Karpas-422 (cell line): ENCODE results near the gene SIN3B. TPM values are rescaled to one million over a fixed set of nuclear protein-coding genes. Genes with fewer than 3 reads are reported as not detected.

Experiments used
- DNase-seq: peaks from one replicate; pipeline ENCODE4 v3.0.0-alpha.2; 2015
- H2AFZ ChIP-seq: fragments of 200-600 bp; sonication (generic); 2 replicates; pipeline ENCODE4 v1.6.1; 2014; ENCODE audit warnings: antibody characterized with exemption, low read length, mixed read lengths
- H3K27ac ChIP-seq: fragments of 200-600 bp; sonication (generic); 2 replicates; pipeline ENCODE4 v1.5.1; 2014; ENCODE audit warnings: mild to moderate bottlenecking, low read length, moderate library complexity
- H3K27me3 ChIP-seq: fragments of 200-600 bp; sonication (generic); 2 replicates; pipeline ENCODE4 v1.6.1; 2014; ENCODE audit warnings: low read length, mixed read lengths
- H3K36me3 ChIP-seq: fragments of 200-600 bp; sonication (generic); 2 replicates; pipeline ENCODE4 v1.6.1; 2014; ENCODE audit warnings: low read length, mixed read lengths; ENCODE audit not compliant: insufficient read depth
- H3K4me1 ChIP-seq: fragments of 200-600 bp; sonication (generic); 2 replicates; pipeline ENCODE4 v1.6.1; 2014; ENCODE audit warnings: mild to moderate bottlenecking, low read length, mixed read lengths
- H3K4me2 ChIP-seq: fragments of 200-600 bp; sonication (generic); 2 replicates; pipeline ENCODE4 v1.6.1; 2014; ENCODE audit warnings: low read length, low read depth, mild to moderate bottlenecking; ENCODE audit not compliant: poor library complexity, severe bottlenecking
- H3K4me3 ChIP-seq: fragments of 200-600 bp; sonication (generic); 2 replicates; pipeline ENCODE4 v1.5.1; 2014; ENCODE audit warnings: mild to moderate bottlenecking, antibody characterized with exemption, low read length, mixed read lengths
- H3K79me2 ChIP-seq: fragments of 200-600 bp; sonication (generic); 2 replicates; pipeline ENCODE4 v1.6.1; 2014; ENCODE audit warnings: mild to moderate bottlenecking, low read length, mixed read lengths
- H3K9ac ChIP-seq: fragments of 200-600 bp; sonication (generic); 2 replicates; pipeline ENCODE4 v1.6.0; 2014; ENCODE audit warnings: low read length
- H3K9me2 ChIP-seq: fragments of 200-600 bp; sonication (generic), shearing (Covaris generic); replicated peaks from 2 replicates; pipeline ENCODE4 v1.6.0; 2014; ENCODE audit warnings: mild to moderate bottlenecking, low read length, moderate library complexity; ENCODE audit not compliant: insufficient read depth
- H3K9me3 ChIP-seq: fragments of 300-700, 200-600 bp; sonication (generic); 2 replicates; pipeline ENCODE4 v1.6.1; 2014; ENCODE audit warnings: low read length, mixed read lengths
- H4K20me1 ChIP-seq: fragments of 200-600 bp; sonication (generic); 2 replicates; pipeline ENCODE4 v1.6.1; 2014; ENCODE audit warnings: mild to moderate bottlenecking, antibody characterized with exemption, low read length, low read depth; ENCODE audit not compliant: insufficient read depth
- total RNA-seq: library from RNA; depleted of rRNA; stranded (reverse); fragments of >200 nt; shearing (Covaris generic); gene quantifications from 2 replicates; pipeline ENCODE4 v1.2.3, GENCODE V29; 2014; ENCODE audit warnings: low replicate concordance

SIN3B gene
- total RNA-seq, 1 experiment from 2014 or later = 19.4 TPM

DNA sequence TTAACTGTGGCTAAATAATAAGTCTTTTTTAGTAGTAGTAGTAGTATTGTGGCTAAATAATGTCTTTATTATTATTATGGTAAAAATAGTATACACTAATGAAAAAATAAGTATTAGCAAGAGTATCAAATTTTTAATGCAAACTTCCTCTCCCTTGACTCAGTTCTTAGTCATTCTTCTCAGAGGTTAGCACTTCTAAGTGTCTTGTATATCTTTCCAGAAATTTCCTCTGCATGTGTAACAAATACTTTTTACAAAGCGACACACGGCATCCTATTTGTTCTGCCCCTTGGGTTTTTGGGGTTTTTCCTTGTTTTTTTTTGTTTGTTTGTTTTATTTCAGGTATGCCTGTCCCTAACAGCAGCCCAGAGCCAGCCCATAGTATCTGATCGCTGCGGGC is 20.9 kb downstream of the SIN3B start:
- Histone ChIP-seq H3K9ac (no peak overlapping the region), H3K36me3 (no peaks in the 10 kb centered on the region; the same call in 1 of the 2 replicates), H3K79me2 (no peaks in the 10 kb centered on the region), H3K27ac (no peak overlapping the region), H4K20me1 (no peaks in the 10 kb centered on the region), H3K4me2 (no peak overlapping the region), H3K4me1 (no peaks in the 10 kb centered on the region), H3K9me2 (no peaks in the 10 kb centered on the region), H2AFZ (no peak overlapping the region), H3K27me3 (no peaks in the 10 kb centered on the region), H3K4me3 (no peak overlapping the region), H3K9me3 (no peaks in the 10 kb centered on the region)
- DNase-seq = no peak

DNA sequence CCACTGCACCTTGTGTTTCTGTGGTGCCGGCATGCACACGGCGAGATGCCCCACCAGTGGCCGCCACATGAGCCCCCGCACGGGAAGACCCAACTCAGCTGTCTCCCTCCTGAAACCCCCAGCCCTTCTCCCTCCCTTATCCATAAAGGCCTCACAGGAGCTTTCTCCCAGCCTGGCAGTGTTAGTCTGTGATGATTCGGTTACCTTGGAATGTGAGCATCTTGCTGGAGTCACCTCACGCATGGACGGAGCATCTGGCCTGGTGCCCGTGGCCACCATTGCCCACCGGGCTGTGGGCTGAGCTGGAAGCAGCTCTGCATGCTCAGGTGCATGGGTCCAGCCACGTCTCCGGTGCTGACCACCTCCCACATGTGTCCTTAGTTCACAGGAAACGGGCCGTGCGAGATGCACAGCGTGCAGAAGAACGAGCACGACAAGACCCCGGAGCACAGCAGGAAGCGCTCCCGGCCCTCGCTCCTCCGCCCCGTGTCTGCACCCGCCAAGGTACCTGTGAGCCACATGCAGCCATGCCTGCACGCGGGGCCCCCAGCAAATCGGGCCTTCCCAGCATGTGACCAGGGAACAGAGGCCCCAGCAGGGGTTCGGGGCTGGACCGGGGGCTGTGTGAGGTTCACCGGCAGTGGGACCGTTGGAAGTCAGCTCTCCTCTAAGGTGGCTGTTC is 22.0 kb downstream of the SIN3B start:
- H3K27me3 ChIP-seq = no peaks in the 10 kb centered on the region
- no peaks in the 10 kb centered on the region for H3K4me1 ChIP-seq
- no peak overlapping the region for H3K27ac ChIP-seq
- no peak overlapping the region for H2AFZ ChIP-seq
- H3K4me2 ChIP-seq = no peak overlapping the region
- H3K4me3 ChIP-seq = no peak overlapping the region
- DNase-seq = no peak
- no peaks in the 10 kb centered on the region for H4K20me1 ChIP-seq
- H3K79me2 ChIP-seq = no peaks in the 10 kb centered on the region
- H3K36me3 ChIP-seq = no peaks in the 10 kb centered on the region; the same call in 1 of the 2 replicates
- H3K9me3 ChIP-seq = no peaks in the 10 kb centered on the region
- no peak overlapping the region for H3K9ac ChIP-seq
- H3K9me2 ChIP-seq = no peaks in the 10 kb centered on the region

DNA sequence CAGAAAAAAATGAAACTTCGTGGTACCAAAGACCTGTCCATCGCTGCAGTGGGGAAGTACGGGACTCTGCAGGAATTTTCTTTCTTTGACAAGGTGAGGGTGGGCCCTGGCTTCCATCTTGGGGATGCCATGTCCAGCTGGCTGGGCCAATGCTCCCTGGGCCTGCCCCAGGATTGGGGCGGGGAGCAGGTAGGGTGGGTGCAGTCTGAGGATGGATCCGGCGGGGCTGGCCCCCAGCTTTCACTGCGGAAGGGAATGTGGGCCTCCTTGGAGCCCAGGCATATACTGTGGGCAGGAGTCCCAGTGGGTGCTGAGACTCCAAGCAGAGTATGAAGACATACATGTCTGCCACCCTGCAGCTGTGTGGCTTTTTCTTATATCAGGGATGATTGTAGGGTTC is 23.9 kb downstream of the SIN3B start:
- no peaks in the 10 kb centered on the region for H3K9me3 ChIP-seq
- H2AFZ ChIP-seq = no peak overlapping the region
- no peak overlapping the region for H3K27ac ChIP-seq
- H4K20me1 ChIP-seq = no peaks in the 10 kb centered on the region
- H3K27me3 ChIP-seq = no peaks in the 10 kb centered on the region
- H3K4me2 ChIP-seq = no peak overlapping the region
- DNase-seq = no peak
- no peak overlapping the region for H3K4me3 ChIP-seq
- no peaks in the 10 kb centered on the region for H3K9me2 ChIP-seq
- no peaks in the 10 kb centered on the region; the same call in 1 of the 2 replicates for H3K36me3 ChIP-seq
- H3K4me1 ChIP-seq = no peaks in the 10 kb centered on the region
- no peaks in the 10 kb centered on the region for H3K79me2 ChIP-seq
- no peak overlapping the region for H3K9ac ChIP-seq

DNA sequence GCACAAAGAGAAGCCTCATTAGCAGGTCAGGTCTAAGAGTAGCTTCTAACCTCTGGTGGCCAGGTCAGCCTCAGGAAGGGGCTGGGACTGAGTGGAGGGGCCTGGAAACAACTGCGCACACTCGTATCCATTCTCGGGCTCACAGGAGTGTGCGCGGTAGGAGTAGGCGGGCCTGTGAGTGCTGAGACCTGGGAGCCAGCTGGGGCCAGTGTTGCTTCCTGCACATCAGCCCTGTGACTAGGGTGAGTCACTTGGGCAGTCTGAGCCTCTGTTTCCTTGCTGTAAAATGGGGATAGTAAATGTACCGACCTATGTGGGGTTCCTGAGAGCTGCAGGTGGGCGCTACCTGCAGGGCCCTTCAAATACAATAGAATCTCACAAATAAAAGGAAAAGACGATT is 26.9 kb downstream of the SIN3B start:
- no peak for DNase-seq
- Histone ChIP-seq H3K4me1 (no peaks in the 10 kb centered on the region), H4K20me1 (no peaks in the 10 kb centered on the region), H3K27me3 (no peaks in the 10 kb centered on the region), H3K27ac (no peak overlapping the region), H3K9me3 (no peaks in the 10 kb centered on the region), H3K9ac (no peak overlapping the region), H3K4me3 (no peak overlapping the region), H3K9me2 (no peaks in the 10 kb centered on the region), H3K4me2 (no peak overlapping the region), H3K36me3 (no peaks in the 10 kb centered on the region; the same call in 1 of the 2 replicates), H2AFZ (no peak overlapping the region), H3K79me2 (no peaks in the 10 kb centered on the region)

DNA sequence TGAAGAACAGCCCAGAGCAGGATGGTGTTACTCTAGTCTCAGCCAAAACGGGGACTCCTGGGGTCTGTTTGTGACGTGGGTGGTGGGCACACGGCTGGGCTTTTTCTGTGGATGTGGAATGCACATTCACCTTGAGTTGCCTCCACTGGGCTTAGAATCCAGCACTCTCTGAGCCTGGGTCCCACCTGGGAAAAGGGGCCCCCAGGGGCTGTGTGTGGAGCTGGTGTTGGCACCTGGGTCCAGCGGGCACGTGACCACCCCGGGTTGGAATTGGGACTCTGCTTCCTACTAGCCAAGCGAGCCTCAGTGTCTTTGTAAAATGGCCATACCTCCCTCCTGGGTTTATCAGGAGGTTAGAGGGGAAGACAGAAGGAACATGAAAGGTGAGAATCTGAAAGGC is 30.4 kb downstream of the SIN3B start:
- no peak overlapping the region for H3K9ac ChIP-seq
- no peak overlapping the region for H3K4me2 ChIP-seq
- no peaks in the 10 kb centered on the region for H3K27me3 ChIP-seq
- H2AFZ ChIP-seq = no peak overlapping the region
- no peak for DNase-seq
- no peak overlapping the region for H3K27ac ChIP-seq
- H3K4me3 ChIP-seq = no peak overlapping the region
- no peaks in the 10 kb centered on the region for H3K9me2 ChIP-seq
- H3K4me1 ChIP-seq = no peaks in the 10 kb centered on the region
- no peaks in the 10 kb centered on the region for H3K9me3 ChIP-seq
- H4K20me1 ChIP-seq = no peaks in the 10 kb centered on the region
- H3K79me2 ChIP-seq = no peaks in the 10 kb centered on the region
- H3K36me3 ChIP-seq = peaks cover 4% of the 10 kb centered on the region; the same call in 1 of the 2 replicates

DNA sequence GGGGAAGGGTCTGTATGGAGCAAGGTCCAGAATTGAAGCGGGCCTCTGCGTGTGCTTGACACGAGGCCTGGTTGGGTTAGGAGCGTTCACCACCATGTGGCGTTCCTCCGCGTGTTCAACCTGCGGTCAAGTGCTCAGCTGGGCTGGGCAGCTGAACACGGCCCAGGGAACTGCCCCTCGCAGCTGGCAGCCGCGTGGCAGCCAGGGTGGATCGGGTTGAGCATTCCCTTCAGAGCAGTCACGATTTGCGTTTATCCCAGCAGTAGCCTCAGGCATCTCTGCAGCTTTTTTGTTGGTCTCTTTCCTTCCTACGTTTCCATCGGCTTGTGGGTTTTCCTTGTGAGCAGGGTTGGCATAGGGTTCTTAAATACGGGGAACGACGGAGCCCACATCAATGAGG is 30.9 kb downstream of the SIN3B start:
- no peaks in the 10 kb centered on the region for H3K79me2 ChIP-seq
- DNase-seq = no peak
- H2AFZ ChIP-seq = no peak overlapping the region
- H3K36me3 ChIP-seq = peaks cover 4% of the 10 kb centered on the region; the same call in 1 of the 2 replicates
- H3K27me3 ChIP-seq = no peaks in the 10 kb centered on the region
- H3K9me2 ChIP-seq = no peaks in the 10 kb centered on the region
- no peaks in the 10 kb centered on the region for H4K20me1 ChIP-seq
- H3K9ac ChIP-seq = no peak overlapping the region
- H3K9me3 ChIP-seq = no peaks in the 10 kb centered on the region
- H3K27ac ChIP-seq = no peak overlapping the region
- H3K4me1 ChIP-seq = no peaks in the 10 kb centered on the region
- no peak overlapping the region for H3K4me3 ChIP-seq
- no peak overlapping the region for H3K4me2 ChIP-seq

DNA sequence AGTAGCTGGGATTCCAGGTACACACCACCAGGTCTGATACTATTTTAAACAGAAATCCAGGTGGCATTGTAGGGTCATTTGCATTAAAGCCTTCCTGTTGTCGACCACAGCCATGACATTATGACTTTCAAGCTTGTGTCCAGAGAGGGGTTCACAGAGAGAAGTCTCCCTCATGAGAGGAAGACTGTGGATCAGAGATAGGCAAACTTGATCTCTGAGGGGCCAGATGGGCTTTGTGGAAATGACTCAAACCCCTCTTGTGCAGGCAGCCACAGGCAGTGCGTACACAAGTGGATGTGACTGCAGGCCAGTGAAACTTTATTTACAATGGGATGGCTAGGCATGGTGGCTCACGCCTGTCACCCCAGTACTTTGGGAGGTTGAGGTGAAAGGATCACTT is 31.8 kb downstream of the SIN3B start:
- Histone ChIP-seq H3K4me1 (no peaks in the 10 kb centered on the region), H3K36me3 (peaks cover 4% of the 10 kb centered on the region; the same call in 1 of the 2 replicates), H3K27ac (no peak overlapping the region), H3K4me3 (no peak overlapping the region), H4K20me1 (no peaks in the 10 kb centered on the region), H3K9ac (no peak overlapping the region), H3K9me3 (no peaks in the 10 kb centered on the region), H3K79me2 (no peaks in the 10 kb centered on the region), H3K4me2 (no peak overlapping the region), H3K27me3 (no peaks in the 10 kb centered on the region), H2AFZ (no peak overlapping the region), H3K9me2 (no peaks in the 10 kb centered on the region)
- no peak for DNase-seq

DNA sequence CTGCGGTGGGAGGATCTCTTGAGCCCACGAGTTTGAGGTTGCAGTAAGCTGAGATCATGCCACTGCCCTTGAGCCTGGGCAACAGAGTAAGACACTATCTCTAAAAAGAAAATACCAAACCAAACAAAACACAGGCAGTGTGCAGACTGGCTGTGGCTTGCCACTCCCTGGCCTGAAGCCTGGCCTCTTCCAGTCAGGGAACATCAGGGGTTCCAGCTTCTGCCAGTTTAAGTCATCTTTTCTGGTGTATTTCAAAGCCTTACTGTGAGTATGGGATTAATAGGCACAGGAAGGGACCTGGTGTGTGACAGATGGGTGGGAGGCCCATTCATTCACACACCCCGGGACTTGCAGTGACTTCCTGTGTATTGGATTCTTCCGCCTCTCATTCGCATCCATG is 32.6 kb downstream of the SIN3B start:
- no peaks in the 10 kb centered on the region for H3K27me3 ChIP-seq
- no peak overlapping the region for H3K9ac ChIP-seq
- H3K4me1 ChIP-seq = no peaks in the 10 kb centered on the region
- no peak overlapping the region for H2AFZ ChIP-seq
- H3K9me3 ChIP-seq = no peaks in the 10 kb centered on the region
- no peak for DNase-seq
- H3K4me2 ChIP-seq = no peak overlapping the region
- no peaks in the 10 kb centered on the region for H3K79me2 ChIP-seq
- H3K9me2 ChIP-seq = no peaks in the 10 kb centered on the region
- H3K36me3 ChIP-seq = peaks cover 4% of the 10 kb centered on the region; the same call in 1 of the 2 replicates
- H4K20me1 ChIP-seq = no peaks in the 10 kb centered on the region
- no peak overlapping the region for H3K27ac ChIP-seq
- H3K4me3 ChIP-seq = no peak overlapping the region
